K562 (cell line): ENCODE measurements around the gene SLC20A1. TPM values are rescaled to one million over a fixed set of nuclear protein-coding genes. Genes with fewer than 3 reads are reported as not detected.
A peak's percentile ranks its signal among the peaks of the same experiment; 100 is the strongest.

Source experiments
- CTBP1 ChIP-seq: fragments of 450-650 bp; IDR thresholded peaks from 2 replicates; pipeline ENCODE4 v1.6.1; 2016; ENCODE audit warnings: borderline replicate concordance
- ELF1 ChIP-seq: fragments of 200-800 bp; sonication (Bioruptor generic); IDR thresholded peaks from 2 replicates; pipeline ENCODE4 v1.6.1; 2016; ENCODE audit warnings: missing genetic modification characterization, missing compliant biosample characterization
- HNRNPLL ChIP-seq: fragments of 200-400 bp; formaldehyde crosslinking; IDR thresholded peaks from 2 replicates; pipeline ENCODE4 v1.6.1; 2017; ENCODE audit warnings: low read length, low read depth, mild to moderate bottlenecking; ENCODE audit not compliant: poor library complexity, severe bottlenecking
- IRF2 ChIP-seq: sonication (generic); formaldehyde crosslinking; IDR thresholded peaks from 2 replicates; pipeline ENCODE4 v1.8.1; 2022; ENCODE audit warnings: mild to moderate bottlenecking, missing genetic modification reagents
- KDM5B ChIP-seq: fragments of 200-600 bp; sonication (generic); IDR thresholded peaks from 2 replicates; pipeline ENCODE4 v1.6.1; 2012; ENCODE audit warnings: low read depth, mild to moderate bottlenecking, moderate library complexity, low read length, control low read depth, inconsistent platforms; ENCODE audit not compliant: insufficient replicate concordance
- NKRF ChIP-seq: fragments of 450-650 bp; IDR thresholded peaks from 2 replicates; pipeline ENCODE4 v1.6.1; 2016; ENCODE audit warnings: borderline replicate concordance
- NR1H2 ChIP-seq: sonication (generic); formaldehyde crosslinking; IDR thresholded peaks from 2 replicates; pipeline ENCODE4 v1.4.0; 2020; ENCODE audit warnings: mild to moderate bottlenecking, missing genetic modification reagents
- POLR2H ChIP-seq: IDR thresholded peaks from 2 replicates; pipeline ENCODE4 v1.6.1; 2016; ENCODE audit warnings: missing genetic modification characterization, low read depth, mild to moderate bottlenecking, control low read depth, missing compliant biosample characterization, moderate library complexity
- PRMT5 ChIP-seq: sonication (generic); formaldehyde crosslinking; IDR thresholded peaks from 2 replicates; pipeline ENCODE4 v1.5.0; 2020; ENCODE audit warnings: missing genetic modification reagents
- RBM25 ChIP-seq: fragments of 200-400 bp; formaldehyde crosslinking; IDR thresholded peaks from 2 replicates; pipeline ENCODE4 v1.6.1; 2018; ENCODE audit warnings: low read length, low read depth, moderate library complexity; ENCODE audit not compliant: severe bottlenecking
- RREB1 ChIP-seq: fragments of 250-450 bp; sonication (Bioruptor Pico); IDR thresholded peaks from 2 replicates; pipeline ENCODE4 v1.4.0; 2020
- SMAD1 ChIP-seq: fragments of 150-350 bp; IDR thresholded peaks from 2 replicates; pipeline ENCODE4 v1.6.1; 2014; ENCODE audit warnings: low read length, low read depth; ENCODE audit not compliant: partially characterized antibody
- TARDBP ChIP-seq: fragments of 450-650 bp; IDR thresholded peaks from 2 replicates; pipeline ENCODE4 v1.6.1; 2016
- TFE3 ChIP-seq: fragments of 450-650 bp; formaldehyde crosslinking; IDR thresholded peaks from 2 replicates; pipeline ENCODE4 v1.4.0; 2020; ENCODE audit warnings: mild to moderate bottlenecking, mixed read lengths
- ZNF146 ChIP-seq: IDR thresholded peaks from one replicate; pipeline ENCODE4 v1.6.1; 2018; ENCODE audit warnings: missing compliant biosample characterization; ENCODE audit not compliant: unreplicated experiment
- ZNF655 ChIP-seq: fragments of 250-450 bp; sonication (Bioruptor Pico); IDR thresholded peaks from 2 replicates; pipeline ENCODE4 v1.5.0; 2021
- ZNF785 ChIP-seq: fragments of 250-450 bp; sonication (Bioruptor Pico); IDR thresholded peaks from 2 replicates; pipeline ENCODE4 v1.4.0; 2020; ENCODE audit warnings: mild to moderate bottlenecking
- polyA plus RNA-seq, 8 experiments: library from polyadenylated mRNA; depleted of rRNA in 4 of 8; stranded (reverse) in 5 of 8; unstranded in 3 of 8; fragments of >200 nt; fragmentation: Nextera tagmentation in 2 of 8; fragmentation: Illumina TruSeq in 1 of 8; extraction: Ambion mirVana in 2 of 8; extraction: Trizol in 1 of 8; gene quantifications; 2 replicates each; pipeline versions ENCODE4 v1.2.1 to v1.2.3, GENCODE V29; 2011 to 2014; ENCODE audit warnings: inconsistent platforms in 1 of 8, missing spikeins in 1 of 8
- total RNA-seq, 7 experiments: library from RNA; depleted of rRNA in 6 of 7; stranded (reverse); fragments of >200 nt in 6 of 7; fragmentation: Illumina TruSeq in 2 of 7; extraction: Trizol in 2 of 7; gene quantifications; 2 replicates each; pipeline versions ENCODE4 v1.2.1 to v1.2.3, GENCODE V29; 2011 to 2021; ENCODE audit warnings: low replicate concordance in 1 of 7

Gene SLC20A1
- total and polyA plus RNA-seq, 9 of the 15 experiments (the other 6 are each of a cell fraction or from before 2014, with no cell fraction given) = 53.8 to 150 (median 74.7) TPM

GRCh38 chr2:112646791-112647689 lies 1.3 kb downstream of the SLC20A1 start (continued):
- TF ChIP-seq RREB1 = peak; percentile 70; the same call in 1 of the 2 replicates
- TF ChIP-seq CTBP1 = peak; percentile 87
- TF ChIP-seq KDM5B = no peak
- no peak for TF ChIP-seq SMAD1
- no peak for TF ChIP-seq POLR2H
- no peak for TF ChIP-seq ZNF785
- no peak for TF ChIP-seq NR1H2 (CRISPR knock-in tag)
- TF ChIP-seq HNRNPLL = no peak
- TF ChIP-seq TFE3 (CRISPR knock-in tag) = no peak
- no peak for TF ChIP-seq IRF2 (CRISPR knock-in tag)
- TF ChIP-seq RBM25 = no peak
- TF ChIP-seq TARDBP = no peak
- TF ChIP-seq ZNF146 (CRISPR knock-in tag) = no peak
- no peak for TF ChIP-seq PRMT5
- TF ChIP-seq ELF1 = no peak
- TF ChIP-seq ZNF655 (CRISPR knock-in tag) = no peak
- no peak for TF ChIP-seq NKRF
